22Rv1 (cell line): ENCODE data around the gene SASH3.

Source experiments
- H3K27ac ChIP-seq: fragments of 450-650 bp; 2 replicates; pipeline ENCODE4 v1.5.1; 2017
- CTCF ChIP-seq: fragments of 450-650 bp; IDR thresholded peaks from 2 replicates; pipeline ENCODE4 v1.5.1; 2017; ENCODE audit warnings: mild to moderate bottlenecking
- ZFX ChIP-seq: fragments of 450-650 bp; IDR thresholded peaks from 2 replicates; pipeline ENCODE4 v1.6.1; 2017; ENCODE audit warnings: antibody characterized with exemption, borderline replicate concordance

SASH3 gene

GRCh38 chrX:129785160-129785947, 5.6 kb downstream of the SASH3 start:
- no peak overlapping the region for H3K27ac ChIP-seq
- TF ChIP-seq CTCF = no peak
- no peak for TF ChIP-seq ZFX

- no peak for TF ChIP-seq CTCF
- TF ChIP-seq ZFX = no peak
- H3K27ac ChIP-seq = no peak overlapping the region
These were observed 6.5 kb downstream of the SASH3 start for GRCh38 chrX:129786210-129786651.

GRCh38 chrX:129787336-129788055, 7.7 kb downstream of the SASH3 start:
- H3K27ac ChIP-seq = no peak overlapping the region
- TF ChIP-seq ZFX (no peak), CTCF (no peak)

- TF ChIP-seq ZFX (no peak), CTCF (no peak)
- no peak overlapping the region for H3K27ac ChIP-seq
These were observed 8.8 kb downstream of the SASH3 start for GRCh38 chrX:129788527-129788926.

- TF ChIP-seq CTCF (no peak), ZFX (no peak)
- no peak overlapping the region for H3K27ac ChIP-seq
These were observed 10.4 kb downstream of the SASH3 start for GRCh38 chrX:129790146-129790545.

- no peak overlapping the region for H3K27ac ChIP-seq
- TF ChIP-seq ZFX (no peak), CTCF (no peak)
These were observed 11.1 kb downstream of the SASH3 start for GRCh38 chrX:129790808-129791207.

GRCh38 chrX:129791336-129791735, 11.6 kb downstream of the SASH3 start:
- TF ChIP-seq CTCF (no peak), ZFX (no peak)

More at GRCh38 chrX:129791336-129791735, 11.6 kb downstream of the SASH3 start:
- no peak overlapping the region for H3K27ac ChIP-seq
